Right lung (tissue), 5 donors: ENCODE data around the gene HPS1. TPM values are rescaled to one million over a fixed set of nuclear protein-coding genes. Genes with fewer than 3 reads are reported as not detected.

Source experiments
- DNase-seq, 2 donors: peaks; one replicate each; pipeline ENCODE4 v3.0.0-alpha.2; 2013
- polyA plus RNA-seq, 5 donors: library from polyadenylated mRNA; unstranded; fragments of 120-200 nt; gene quantifications; one replicate each; pipeline versions ENCODE4 v1.2.1 to v1.2.3, GENCODE V29; 2013; ENCODE audit warnings: inconsistent platforms in 1 of 5, low replicate concordance in 1 of 5; ENCODE audit not compliant: insufficient read length in 5 of 5, insufficient read depth in 1 of 5

The HPS1 gene
- polyA plus RNA-seq, 5 donors: 28.8 to 41.6 (median 35.8) TPM

- DNase-seq: peak; percentile 91 to 93
Measured at GRCh38 chr10:98414932-98415730, 31.6 kb downstream of the HPS1 start, which contains the start of gene PYROXD2. Gene PYROXD2, minus strand, starts transcription at chr10:98415182. Its CDS starts 47 bp downstream, at chr10:98415135.

DNA sequence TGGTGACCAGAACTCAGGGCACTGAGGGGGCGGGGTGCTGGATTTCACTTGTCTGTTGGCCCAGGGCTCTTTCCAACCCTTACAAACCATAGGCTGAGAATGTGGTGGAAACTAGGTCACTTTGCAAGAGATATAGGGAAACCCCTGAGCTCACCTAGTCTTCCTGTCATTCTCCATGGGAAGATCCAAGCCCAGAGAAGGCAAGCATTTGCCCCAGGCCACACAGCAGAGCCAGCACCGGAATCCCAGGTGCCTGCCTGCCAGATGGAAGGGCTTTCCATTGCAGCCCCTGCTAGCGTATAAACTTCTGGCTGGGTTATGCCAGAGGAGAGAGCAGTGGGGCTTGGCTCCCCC, 32.2 kb downstream of the HPS1 start:
- DNase-seq: no peak

GRCh38 chr10:98411768-98412167, 35.0 kb downstream of the HPS1 start:
- DNase-seq: no peak

- no peak for DNase-seq
Measured at GRCh38 chr10:98411166-98411565, 35.6 kb downstream of the HPS1 start.

DNA sequence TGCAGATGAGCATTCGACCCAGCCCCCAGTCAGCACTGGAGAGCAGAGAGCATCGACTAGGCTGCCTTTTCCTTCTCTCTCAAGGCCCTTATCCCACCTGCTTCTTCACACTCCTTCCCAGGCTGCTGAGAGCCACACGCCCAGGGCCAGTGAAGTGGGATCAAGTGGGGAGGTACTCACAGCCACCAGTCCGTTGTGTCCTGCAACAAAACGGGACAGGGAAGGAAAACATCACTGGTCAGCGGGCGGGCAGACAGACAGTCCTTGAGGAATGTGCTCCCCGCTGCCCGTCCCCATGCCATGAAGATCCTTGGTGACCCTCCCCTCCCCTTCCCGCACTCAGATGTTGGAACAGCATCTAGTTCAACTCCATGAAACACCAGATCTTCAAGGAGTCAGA, 36.0 kb downstream of the HPS1 start:
- no peak for DNase-seq

GRCh38 chr10:98410135-98410743, 36.5 kb downstream of the HPS1 start:
- DNase-seq: no peak

DNA sequence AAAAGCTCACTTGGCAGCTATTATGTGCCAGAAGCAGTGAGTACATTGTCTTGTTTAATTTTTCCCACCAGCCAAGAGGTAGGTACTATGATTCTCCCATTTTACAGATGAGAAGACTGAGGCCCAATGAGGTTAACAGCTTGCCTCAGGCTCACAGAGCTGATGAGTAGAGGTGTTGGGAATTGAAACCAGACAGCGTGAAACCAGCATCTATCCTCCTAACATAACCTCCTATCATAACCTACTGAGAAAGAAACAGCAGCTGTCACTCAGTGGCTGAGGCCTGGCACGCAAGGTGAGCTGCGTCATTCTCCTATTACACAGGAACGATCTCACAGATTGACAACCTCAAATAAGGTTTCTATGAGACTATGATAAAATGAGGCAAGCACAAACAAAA, 37.9 kb downstream of the HPS1 start:
- DNase-seq: no peak

- no peak for DNase-seq
Measured at GRCh38 chr10:98407744-98408241, 38.9 kb downstream of the HPS1 start.

DNA sequence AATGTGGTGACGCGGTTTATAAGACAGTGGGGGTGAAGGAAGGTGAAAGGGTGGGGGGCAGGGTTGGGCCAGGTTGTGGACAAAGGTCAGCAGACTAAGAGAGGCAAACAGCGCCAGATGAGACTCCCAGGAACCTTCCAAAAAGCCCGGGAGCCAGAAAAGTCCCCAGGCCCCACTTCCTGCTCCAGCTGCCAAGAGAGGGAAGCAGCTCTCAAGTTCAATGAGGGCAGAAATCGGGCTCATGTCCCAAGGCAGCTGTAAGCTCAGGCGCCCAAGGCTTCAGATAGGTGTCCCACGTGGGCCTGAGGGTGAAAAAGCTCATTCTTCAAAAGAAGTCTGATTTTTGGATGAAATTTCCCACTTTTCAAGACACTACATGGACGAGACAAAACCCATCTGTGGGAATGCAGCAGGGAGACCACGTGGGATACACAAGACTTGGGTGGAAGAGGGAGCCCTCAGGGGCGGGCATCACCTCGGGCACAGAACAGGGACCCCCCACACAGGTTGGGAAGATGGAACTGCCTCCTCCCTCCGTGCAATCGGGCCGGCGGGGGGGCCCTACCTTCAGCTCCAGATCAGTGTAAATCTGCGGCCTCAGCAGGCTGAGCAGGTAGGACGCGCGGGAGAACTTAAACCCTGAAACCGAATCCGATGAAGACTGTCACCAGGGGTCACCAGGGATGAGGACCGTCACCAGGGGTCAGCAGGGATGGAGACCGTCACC, 39.6 kb downstream of the HPS1 start:
- DNase-seq: no peak

- no peak for DNase-seq
Measured at GRCh38 chr10:98405422-98405821, 41.3 kb downstream of the HPS1 start.

- no peak for DNase-seq
Measured at GRCh38 chr10:98404571-98405359, 42.0 kb downstream of the HPS1 start.

- no peak for DNase-seq
Measured at GRCh38 chr10:98403812-98404504, 42.8 kb downstream of the HPS1 start.

DNA sequence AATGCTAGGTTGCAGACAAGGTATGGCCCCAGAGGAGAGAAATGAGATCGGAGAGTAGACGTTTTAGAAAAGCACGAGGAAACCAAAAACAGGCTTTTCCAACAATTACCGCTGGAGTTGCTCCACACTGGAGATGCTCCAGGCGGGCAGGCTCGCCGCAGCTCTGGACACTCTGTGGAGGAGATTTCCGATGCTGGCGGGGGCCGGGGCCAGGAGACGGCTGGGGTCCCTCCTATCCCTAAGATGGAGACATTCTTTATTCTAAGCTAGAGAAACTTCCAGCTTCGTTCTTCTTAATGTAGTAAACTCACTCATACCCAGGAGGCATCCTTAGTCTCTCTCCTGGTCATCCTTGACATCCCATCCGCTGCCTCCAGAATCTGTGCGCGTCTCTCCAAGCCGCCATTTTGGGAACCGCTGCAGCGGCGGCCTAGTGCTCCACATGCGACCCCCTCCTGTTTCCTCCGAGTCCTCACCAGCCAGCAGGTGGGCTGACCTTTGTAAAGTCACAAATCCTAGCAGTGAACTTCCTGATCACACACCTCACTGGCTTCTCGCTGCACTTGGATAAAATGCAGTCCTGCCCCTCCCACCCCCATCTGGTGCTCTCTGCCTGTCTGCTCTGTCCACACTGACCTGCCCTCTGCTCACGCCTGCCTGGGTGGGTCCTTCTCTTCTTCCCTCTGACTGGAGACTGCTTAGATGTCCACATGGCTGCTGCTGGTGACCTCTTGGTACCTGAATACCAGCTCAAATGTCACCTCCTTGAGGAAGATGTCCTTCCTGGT, 43.6 kb downstream of the HPS1 start:
- DNase-seq: no peak

- DNase-seq: no peak
Measured at GRCh38 chr10:98402478-98402877, 44.3 kb downstream of the HPS1 start.

- no peak for DNase-seq
Measured at GRCh38 chr10:98400482-98400881, 46.3 kb downstream of the HPS1 start.

DNA sequence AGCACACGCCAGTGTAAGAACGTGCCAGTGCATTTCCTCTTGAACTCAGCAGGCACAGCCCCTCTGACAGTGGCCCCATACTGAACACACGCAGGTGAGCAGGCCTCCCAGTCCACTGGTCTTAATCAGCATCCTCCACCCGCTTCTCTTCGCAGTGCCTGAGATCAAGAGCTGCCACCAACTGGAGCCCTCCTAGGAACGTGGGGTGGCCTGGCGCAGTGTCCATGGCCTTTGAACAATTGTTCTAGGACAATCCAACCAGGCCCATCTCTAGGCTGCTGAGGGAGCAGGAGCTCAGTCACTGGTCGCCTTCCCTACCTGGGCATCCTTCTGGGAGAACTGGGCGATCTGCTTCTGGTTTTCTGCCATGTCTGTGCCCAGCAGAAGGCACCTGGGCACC, 47.0 kb downstream of the HPS1 start:
- no peak for DNase-seq

- DNase-seq: no peak
Measured at GRCh38 chr10:98397089-98397600, 49.6 kb downstream of the HPS1 start.

GRCh38 chr10:98396096-98397063, 50.4 kb downstream of the HPS1 start:
- DNase-seq: no peak
